Activated T-helper 1 cell treated with anti-CD3 and anti-CD28 coated beads, Interleukin-2, amount 50 U/mL, for 16 hours (primary cell): ENCODE data around the gene KDM1A.
A peak's percentile ranks its signal among the peaks of the same experiment; 100 is the strongest.
"Not testable (repeated sequence)": the region's sequence is repeated elsewhere in the genome, so short reads cannot be mapped to it uniquely, and the experiment has no call there.

Source experiments
- DNase-seq, 2 donors: peaks; one replicate each; pipeline ENCODE4 v3.0.0-alpha.2; 2020; ENCODE audit warnings: low read depth in 1 of 2, low spot score in 1 of 2

Gene KDM1A

DNA sequence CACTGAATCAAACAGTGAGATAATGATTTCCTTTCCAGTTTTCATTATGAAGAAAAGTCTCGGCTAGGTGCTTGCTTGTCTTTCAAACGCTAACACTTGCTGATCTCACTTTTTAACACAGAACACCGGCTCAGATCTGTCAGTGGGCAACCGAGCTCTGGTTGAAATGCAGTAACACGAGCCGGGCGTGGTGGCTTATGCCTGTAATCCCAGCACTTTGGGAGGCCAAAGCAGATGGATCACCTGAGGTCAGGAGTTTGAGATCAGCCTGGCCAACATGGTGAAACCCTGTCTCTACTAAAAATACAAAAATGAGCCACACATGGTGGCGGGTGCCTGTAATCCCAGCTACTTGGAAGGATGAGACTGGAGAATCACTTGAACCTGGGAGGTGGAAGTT, 9.2 kb upstream of the KDM1A start:
- not testable (repeated sequence) for DNase-seq

- DNase-seq, result no peak
These were observed 5.6 kb upstream of the KDM1A start for GRCh38 chr1:23013657-23014056.

GRCh38 chr1:23018661-23019093, 591 bp upstream of the KDM1A start:
- no peak for DNase-seq

GRCh38 chr1:23019863-23020625, 776 bp downstream of the KDM1A start:
- DNase-seq, result peak in 1 of 2 donors; percentile 1

- no peak for DNase-seq
These were observed 1.6 kb downstream of the KDM1A start for GRCh38 chr1:23020706-23021405.

- no peak for DNase-seq
These were observed 2.6 kb downstream of the KDM1A start for GRCh38 chr1:23021834-23022233.

- DNase-seq, result no peak
These were observed 4.0 kb downstream of the KDM1A start for GRCh38 chr1:23023174-23023845.

DNA sequence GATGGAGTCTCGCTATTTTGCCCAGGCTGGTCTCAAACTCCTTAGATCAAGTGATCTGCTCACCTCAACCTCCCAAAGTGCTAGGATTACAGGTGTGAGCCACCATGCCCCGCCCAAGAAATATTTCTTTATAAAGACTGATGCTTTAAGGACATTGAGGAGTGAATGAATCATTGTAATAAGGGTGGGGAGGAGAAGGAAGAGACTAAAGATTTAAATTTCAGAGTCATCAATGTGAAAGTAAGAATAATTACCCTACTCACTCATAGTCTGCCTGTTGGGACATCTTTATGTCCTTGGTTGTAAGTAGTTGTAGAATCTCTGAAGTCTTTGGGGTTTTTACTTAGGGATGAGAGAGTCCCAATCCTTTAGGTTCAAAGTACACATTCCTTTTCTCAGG, 7.3 kb downstream of the KDM1A start:
- DNase-seq, result no peak

DNA sequence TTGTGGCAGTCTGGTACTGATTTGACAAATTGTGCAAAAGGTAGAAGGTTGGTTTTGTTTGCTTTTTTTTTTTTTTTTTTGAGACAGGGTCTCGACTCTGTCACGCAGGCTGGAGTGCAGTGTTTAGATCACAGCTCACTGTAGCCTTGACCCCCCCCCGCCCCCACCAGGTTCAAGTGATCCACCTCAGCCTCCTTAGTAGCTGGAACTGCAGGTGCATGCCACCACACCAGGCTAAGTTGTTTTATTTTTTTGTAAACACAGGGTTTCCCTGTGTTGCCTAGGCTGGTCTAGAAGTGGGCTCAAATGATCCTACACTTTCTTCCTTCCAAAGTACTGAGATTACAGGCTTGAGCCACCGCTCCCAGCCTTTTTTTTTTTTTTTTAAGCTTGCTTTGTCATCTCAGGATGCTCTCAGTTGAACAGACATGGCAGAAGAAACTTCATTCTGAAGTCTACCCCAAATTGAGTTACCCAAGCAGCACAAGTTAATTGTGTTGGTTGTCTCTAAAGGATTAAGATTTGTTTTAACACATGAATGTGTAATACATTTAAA, 8.2 kb downstream of the KDM1A start:
- DNase-seq, result no peak

GRCh38 chr1:23029337-23029736, 10.1 kb downstream of the KDM1A start:
- no peak for DNase-seq

DNA sequence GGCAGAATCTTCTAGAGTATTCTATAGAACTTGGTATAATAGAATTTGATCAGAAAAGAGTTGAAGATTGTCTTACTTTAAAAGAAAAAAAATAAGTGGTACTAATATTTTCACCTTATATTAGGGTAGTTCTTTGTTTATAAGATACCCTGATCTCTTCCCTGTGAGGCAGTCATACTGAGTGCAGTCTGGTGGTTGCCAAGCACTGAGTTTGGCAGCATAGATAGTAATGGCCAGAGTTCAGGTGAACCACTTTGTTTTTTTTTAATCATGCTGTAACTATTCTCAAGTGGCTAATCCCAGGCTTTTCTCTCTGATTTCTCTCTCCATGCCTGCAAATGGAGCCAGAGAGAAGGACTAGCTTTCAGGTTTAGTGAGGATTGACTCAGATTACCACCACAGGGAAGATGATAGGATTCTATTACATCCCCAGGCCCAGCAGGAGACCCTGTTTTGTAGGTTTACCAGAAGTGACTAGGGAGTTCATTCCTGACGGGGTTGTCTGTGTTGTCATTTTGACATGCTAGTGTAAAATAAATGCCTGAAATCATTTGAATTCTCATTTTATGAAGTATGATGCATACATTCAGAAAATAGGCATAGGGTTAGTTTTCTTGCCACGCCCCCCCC, 16.7 kb downstream of the KDM1A start:
- no peak for DNase-seq

DNA sequence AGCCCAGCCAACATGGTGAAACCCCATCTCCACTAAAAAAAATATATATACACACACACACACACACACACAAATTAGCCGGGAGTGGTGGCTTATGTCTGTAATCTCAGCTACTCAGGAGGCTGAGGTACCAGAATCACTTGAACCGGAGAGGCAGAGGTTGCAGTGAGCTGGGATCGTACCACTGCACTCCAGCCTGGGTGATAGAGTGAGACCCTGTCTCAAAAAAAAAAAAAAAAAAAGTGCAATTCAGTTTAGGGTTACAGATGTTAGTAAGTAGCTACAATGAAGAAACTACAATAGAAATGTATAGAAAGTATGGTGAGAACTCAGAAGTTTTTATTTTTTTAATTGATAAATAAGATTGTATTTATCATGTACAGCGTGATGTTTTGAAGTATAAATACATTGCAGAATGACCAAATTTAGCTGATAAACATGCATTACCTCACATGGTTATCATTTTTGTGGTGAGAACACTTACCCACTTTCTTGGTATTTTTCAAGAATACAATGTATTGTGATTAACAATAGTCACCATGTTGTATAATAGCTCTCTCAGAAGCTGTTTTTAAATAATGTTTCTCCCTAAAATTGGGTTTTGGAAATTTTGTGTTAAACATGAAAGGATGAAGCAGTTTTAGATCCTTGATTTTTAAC, 17.9 kb downstream of the KDM1A start:
- DNase-seq, result no peak

DNA sequence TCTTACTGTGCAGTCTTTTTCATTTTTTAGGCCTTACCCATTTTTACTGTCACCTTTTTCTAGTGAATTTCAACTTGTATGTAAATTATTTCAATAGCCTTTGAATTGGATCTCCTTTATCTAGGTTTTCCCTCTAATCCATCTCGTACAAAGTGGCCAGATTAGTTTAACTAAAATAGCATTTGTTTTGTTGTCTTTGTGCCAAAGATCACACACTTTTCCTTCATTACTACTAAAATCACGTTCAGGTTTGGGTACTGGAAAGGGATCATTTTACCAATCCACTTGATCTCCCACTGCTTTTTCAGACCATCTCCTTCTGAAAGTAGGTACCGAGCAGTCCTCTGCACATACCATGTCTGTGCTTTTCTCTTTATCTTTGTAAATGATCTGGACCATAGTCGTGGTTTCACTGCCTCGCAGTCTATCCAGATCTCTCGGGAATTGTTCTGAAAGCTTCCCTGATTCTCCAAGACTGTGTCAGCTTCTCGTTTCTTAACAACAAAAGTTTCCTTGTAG, 20.1 kb downstream of the KDM1A start:
- no peak for DNase-seq

- DNase-seq, result no peak
These were observed 21.2 kb downstream of the KDM1A start for GRCh38 chr1:23040509-23040908.

DNA sequence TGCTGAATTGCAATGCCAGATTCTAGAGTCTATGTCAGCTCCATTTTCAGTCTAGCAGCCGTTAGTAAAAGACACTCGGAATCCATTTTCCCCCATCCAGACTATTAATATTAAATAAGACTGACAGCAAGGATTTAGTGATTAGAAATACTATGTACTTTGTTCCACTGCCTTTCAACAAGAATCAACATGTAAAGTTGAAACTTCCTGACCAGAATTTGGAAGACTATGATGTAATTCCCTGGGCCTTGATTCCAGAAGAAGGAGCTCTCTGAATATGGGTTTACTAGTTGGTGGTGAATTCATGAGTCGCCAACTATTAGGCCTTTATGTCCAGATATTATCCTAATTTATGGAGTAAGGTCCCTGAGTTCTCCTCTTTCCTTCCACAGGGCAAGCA, 24.8 kb downstream of the KDM1A start:
- DNase-seq, result no peak

GRCh38 chr1:23050201-23050600, 30.9 kb downstream of the KDM1A start:
- DNase-seq, result no peak

DNA sequence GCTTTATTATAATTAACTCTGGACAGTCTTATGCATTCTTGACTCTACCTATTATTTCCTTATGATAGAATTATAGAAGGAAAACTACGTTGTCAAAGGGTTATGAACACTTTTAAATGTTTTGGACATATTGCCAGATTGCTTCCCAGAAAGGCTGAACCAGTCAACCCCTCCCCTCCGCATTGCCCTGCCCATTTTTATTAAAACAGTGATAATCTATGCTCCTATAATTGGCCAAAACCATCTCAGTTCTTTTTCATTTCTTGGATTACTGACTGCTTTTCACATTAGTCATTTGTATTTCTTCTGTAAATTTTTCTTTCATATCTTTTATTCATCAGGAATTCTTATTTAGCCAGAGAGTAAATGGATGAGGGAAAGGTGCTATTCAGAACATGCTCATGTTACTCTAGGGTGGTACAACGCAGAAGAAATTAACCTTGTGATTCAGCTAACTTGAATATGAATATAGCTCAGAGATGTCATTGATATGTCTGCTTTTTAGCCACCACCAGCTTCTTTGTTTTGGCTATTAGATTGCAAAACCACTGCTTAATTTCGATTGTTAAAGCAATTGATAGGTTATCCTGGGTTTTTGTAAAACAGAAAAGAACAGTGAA, 32.1 kb downstream of the KDM1A start:
- no peak for DNase-seq

GRCh38 chr1:23057301-23057700, 38.0 kb downstream of the KDM1A start:
- no peak for DNase-seq

GRCh38 chr1:23062271-23062670, 43.0 kb downstream of the KDM1A start:
- DNase-seq, result no peak

GRCh38 chr1:23065385-23065784, 46.1 kb downstream of the KDM1A start:
- no peak for DNase-seq
